GM10248 (cell line): ENCODE data around the gene CADM1.

ENCODE experiments used
- CTCF ChIA-PET: fragments of 300-600 bp; sonication (Branson Sonifier 250); formaldehyde crosslinking; extraction: SDS; loops from one replicate; lab custom pipeline; 2021; ENCODE audit warnings: antibody characterized with exemption; lab: Yijun Ruan, JAX
- POLR2A ChIA-PET: fragments of 350-650 bp; sonication (Branson Sonifier 250); formaldehyde crosslinking; extraction: SDS; loops from one replicate; lab custom pipeline; 2020; ENCODE audit warnings: antibody characterized with exemption; lab: Yijun Ruan, JAX
- DNase-seq: peaks from one replicate; pipeline ENCODE4 v3.0.0; 2012; ENCODE audit errors: extremely low spot score
- CTCF ChIP-seq: IDR thresholded peaks from 2 replicates; pipeline ENCODE4 v1.5.1; 2012; ENCODE audit warnings: mild to moderate bottlenecking, low read depth; ENCODE audit errors: extremely low read depth, missing control alignments, control extremely low read depth

The CADM1 gene

DNA sequence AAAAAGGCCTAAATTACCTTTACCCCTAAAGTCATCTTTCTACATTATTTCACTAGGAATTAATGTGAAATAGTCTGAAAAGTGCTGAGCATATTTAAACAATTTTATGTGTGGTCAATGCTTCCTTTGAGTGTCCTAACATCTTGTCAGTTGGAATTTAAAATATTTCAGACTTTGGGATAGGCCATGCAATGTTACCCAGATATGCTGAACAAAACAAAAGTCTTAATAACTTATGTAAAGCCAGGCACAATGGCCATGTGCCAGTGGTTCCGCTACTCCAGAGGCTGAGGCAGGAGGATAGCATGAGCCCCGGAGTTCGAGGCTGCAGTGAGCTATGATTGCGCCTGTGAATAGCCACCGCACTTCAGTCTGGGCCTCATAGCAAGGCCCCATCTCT is 137.4 kb downstream of the CADM1 start:
- ChIA-PET CTCF (no interaction called here), POLR2A (no interaction called here)
- no peak for TF ChIP-seq CTCF
- no peak for DNase-seq

DNA sequence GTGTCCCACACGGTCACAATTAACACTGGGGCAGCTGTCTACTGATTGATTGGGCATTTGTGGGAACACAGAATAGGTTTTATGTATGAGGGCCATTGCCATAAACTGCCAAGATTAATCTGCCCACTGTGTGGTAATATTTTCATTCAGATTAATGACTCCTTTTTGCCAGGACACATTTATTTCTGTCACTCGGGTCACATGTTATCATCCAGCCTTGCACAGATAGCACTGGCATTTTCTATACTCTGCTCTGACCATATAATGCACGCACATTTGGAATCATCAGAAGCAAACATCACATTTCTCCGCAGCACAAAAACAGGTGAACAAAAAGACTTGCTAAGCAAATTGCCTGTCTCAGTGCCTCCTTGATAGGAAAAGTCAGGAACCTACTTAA is 138.3 kb downstream of the CADM1 start:
- no peak for DNase-seq
- POLR2A ChIA-PET, result no interaction called here
- CTCF ChIA-PET, result interaction anchor here (1.0 to 1.3 kb wide), 2 partner anchors 11 to 15 kb away, joined by 3 to 4 read pairs; no protein-coding TSS in a partner anchor
- TF ChIP-seq CTCF, result no peak

GRCh38 chr11:115364896-115365295 is 139.3 kb downstream of the CADM1 start:
- DNase-seq, result no peak
- no peak for TF ChIP-seq CTCF
- ChIA-PET POLR2A (no interaction called here), CTCF (interaction anchor here (0.7 to 1.3 kb wide), 3 partner anchors 12 to 16 kb away, joined by 3 to 4 read pairs (median 3); no protein-coding TSS in a partner anchor)

GRCh38 chr11:115363921-115364320 is 140.3 kb downstream of the CADM1 start:
- DNase-seq, result no peak
- CTCF ChIA-PET, result no interaction called here
- POLR2A ChIA-PET, result no interaction called here
- no peak for TF ChIP-seq CTCF

GRCh38 chr11:115363426-115363825 is 140.8 kb downstream of the CADM1 start:
- CTCF ChIA-PET, result no interaction called here

DNA sequence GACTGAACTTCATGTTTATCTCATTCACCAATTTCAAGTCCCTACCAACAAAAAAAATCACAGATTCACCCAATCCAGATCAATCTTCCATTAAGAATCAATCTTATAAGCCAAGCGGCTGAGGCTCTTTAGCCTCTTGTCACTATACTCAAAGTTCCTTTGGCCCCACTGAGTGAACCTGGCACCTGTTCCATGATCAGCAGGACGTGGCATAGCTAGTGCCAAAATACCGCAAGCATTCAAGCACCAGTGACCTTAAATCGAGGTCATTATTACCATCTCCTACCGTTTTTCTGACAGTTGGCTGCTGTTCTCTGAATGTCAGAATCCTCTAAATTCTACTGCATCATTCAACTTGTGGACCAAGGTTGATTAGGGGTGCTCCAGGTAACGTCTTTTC is 141.2 kb downstream of the CADM1 start:
- TF ChIP-seq CTCF, result no peak
- CTCF ChIA-PET, result no interaction called here
- POLR2A ChIA-PET, result no interaction called here
- DNase-seq, result no peak

More at GRCh38 chr11:115363426-115363825, 140.8 kb downstream of the CADM1 start:
- POLR2A ChIA-PET, result no interaction called here
- TF ChIP-seq CTCF, result no peak
- DNase-seq, result no peak
